ENCODE results near the gene NHLH1. TPM values are rescaled to one million over a fixed set of nuclear protein-coding genes. Genes with fewer than 3 reads are reported as not detected.
A peak's percentile ranks its signal among the peaks of the same experiment; 100 is the strongest.

NHLH1 gene
- total and polyA plus RNA-seq, 5 donors from 2014 or later, result 0.06 TPM; not detected in 4

GRCh38 chr1:160416369-160416768 lies 49.5 kb downstream of the NHLH1 start:
- H3K9me3 Mint-ChIP-seq, result peaks cover 0 to 4% (median 0%) of the 10 kb centered on the region in 7 donors
- H3K4me1 Mint-ChIP-seq, result peaks cover 0 to 2% (median 0%) of the 10 kb centered on the region in 4 donors
- no peaks in the 10 kb centered on the region for H3K4me1 ChIP-seq (ENCODE audit: control insufficient read depth, insufficient read depth, low read length, poor library complexity, severe bottlenecking)
- no peak overlapping the region for H3K4me3 Mint-ChIP-seq
- H3K27ac ChIP-seq (ENCODE audit: insufficient read depth, low read length, poor library complexity, severe bottlenecking), result no peak overlapping the region
- H3K27me3 Mint-ChIP-seq, result peaks cover 28% of the 10 kb centered on the region
- DNase-seq, result no peak
- H3K27ac Mint-ChIP-seq, result no peak overlapping the region
- no peaks in the 10 kb centered on the region for H3K36me3 ChIP-seq (ENCODE audit: control insufficient read depth, insufficient read depth, low read length)
- no peaks in the 10 kb centered on the region for H3K36me3 Mint-ChIP-seq
- H3K4me3 ChIP-seq (ENCODE audit: low read depth, low read length), result no peak overlapping the region
- H3K9me3 ChIP-seq (ENCODE audit: control insufficient read depth in 2 of 2, low read length in 2 of 2), result no peaks in the 10 kb centered on the region
- ATAC-seq (ENCODE audit: low read depth in 2 of 2), result no peak
- H3K27me3 ChIP-seq (ENCODE audit: control insufficient read depth, insufficient read depth, low read length), result no peaks in the 10 kb centered on the region

GRCh38 chr1:160418483-160418882 lies 51.6 kb downstream of the NHLH1 start:
- ATAC-seq (ENCODE audit: low read depth in 2 of 2) (no peak), DNase-seq (no peak)
- no peaks in the 10 kb centered on the region for H3K36me3 Mint-ChIP-seq
- no peaks in the 10 kb centered on the region for H3K4me1 ChIP-seq (ENCODE audit: control insufficient read depth, insufficient read depth, low read length, poor library complexity, severe bottlenecking)
- H3K27me3 ChIP-seq (ENCODE audit: control insufficient read depth, insufficient read depth, low read length), result no peaks in the 10 kb centered on the region
- no peaks in the 10 kb centered on the region for H3K36me3 ChIP-seq (ENCODE audit: control insufficient read depth, insufficient read depth, low read length)
- no peak overlapping the region for H3K27ac ChIP-seq (ENCODE audit: insufficient read depth, low read length, poor library complexity, severe bottlenecking)
- no peak overlapping the region for H3K4me3 ChIP-seq (ENCODE audit: low read depth, low read length)
- H3K27me3 Mint-ChIP-seq, result peaks cover 30% of the 10 kb centered on the region
- H3K9me3 Mint-ChIP-seq, result peaks cover 0 to 1% (median 0%) of the 10 kb centered on the region in 7 donors
- H3K27ac Mint-ChIP-seq, result no peak overlapping the region
- H3K4me3 Mint-ChIP-seq, result no peak overlapping the region
- peaks cover 0 to 2% (median 0%) of the 10 kb centered on the region in 4 donors for H3K4me1 Mint-ChIP-seq
- H3K9me3 ChIP-seq (ENCODE audit: control insufficient read depth in 2 of 2, low read length in 2 of 2), result no peaks in the 10 kb centered on the region

- Histone ChIP-seq H3K27ac (ENCODE audit: insufficient read depth, low read length, poor library complexity, severe bottlenecking) (no peak overlapping the region), H3K27me3 (ENCODE audit: control insufficient read depth, insufficient read depth, low read length) (no peaks in the 10 kb centered on the region), H3K4me1 (ENCODE audit: control insufficient read depth, insufficient read depth, low read length, poor library complexity, severe bottlenecking) (no peaks in the 10 kb centered on the region), H3K36me3 (ENCODE audit: control insufficient read depth, insufficient read depth, low read length) (no peaks in the 10 kb centered on the region), H3K9me3 (ENCODE audit: control insufficient read depth in 2 of 2, low read length in 2 of 2) (no peaks in the 10 kb centered on the region), H3K4me3 (ENCODE audit: low read depth, low read length) (no peak overlapping the region)
- DNase-seq (no peak), ATAC-seq (ENCODE audit: low read depth in 2 of 2) (no peak)
- no peak overlapping the region for H3K4me3 Mint-ChIP-seq
- H3K27ac Mint-ChIP-seq, result no peak overlapping the region
- no peaks in the 10 kb centered on the region for H3K36me3 Mint-ChIP-seq
- peaks cover 0 to 1% (median 0%) of the 10 kb centered on the region in 7 donors for H3K9me3 Mint-ChIP-seq
- H3K27me3 Mint-ChIP-seq, result peaks cover 32% of the 10 kb centered on the region
- H3K4me1 Mint-ChIP-seq, result peaks cover 0 to 2% (median 0%) of the 10 kb centered on the region in 4 donors
These were observed 52.4 kb downstream of the NHLH1 start for GRCh38 chr1:160419150-160419837.

GRCh38 chr1:160419838-160420169 lies 52.9 kb downstream of the NHLH1 start:
- H3K36me3 Mint-ChIP-seq, result no peaks in the 10 kb centered on the region
- H3K27ac Mint-ChIP-seq, result no peak overlapping the region
- peaks cover 0 to 2% (median 0%) of the 10 kb centered on the region in 4 donors for H3K4me1 Mint-ChIP-seq
- Histone ChIP-seq H3K27me3 (ENCODE audit: control insufficient read depth, insufficient read depth, low read length) (no peaks in the 10 kb centered on the region), H3K27ac (ENCODE audit: insufficient read depth, low read length, poor library complexity, severe bottlenecking) (no peak overlapping the region), H3K36me3 (ENCODE audit: control insufficient read depth, insufficient read depth, low read length) (no peaks in the 10 kb centered on the region), H3K4me3 (ENCODE audit: low read depth, low read length) (no peak overlapping the region), H3K9me3 (ENCODE audit: control insufficient read depth in 2 of 2, low read length in 2 of 2) (no peaks in the 10 kb centered on the region), H3K4me1 (ENCODE audit: control insufficient read depth, insufficient read depth, low read length, poor library complexity, severe bottlenecking) (no peaks in the 10 kb centered on the region)
- no peak for DNase-seq
- no peak for ATAC-seq (ENCODE audit: low read depth in 2 of 2)
- peaks cover 0 to 1% (median 0%) of the 10 kb centered on the region in 7 donors for H3K9me3 Mint-ChIP-seq
- H3K4me3 Mint-ChIP-seq, result no peak overlapping the region
- H3K27me3 Mint-ChIP-seq, result peaks cover 28% of the 10 kb centered on the region

- H3K27ac Mint-ChIP-seq, result peak overlapping the region in 2 of 3 donors; percentile 4 to 26
- no peaks in the 10 kb centered on the region for H3K27me3 ChIP-seq (ENCODE audit: control insufficient read depth, insufficient read depth, low read length)
- H3K27me3 Mint-ChIP-seq, result peaks cover 28% of the 10 kb centered on the region
- H3K4me1 Mint-ChIP-seq, result peaks cover 0 to 2% (median 2%) of the 10 kb centered on the region in 4 donors
- no peaks in the 10 kb centered on the region for H3K36me3 ChIP-seq (ENCODE audit: control insufficient read depth, insufficient read depth, low read length)
- no peaks in the 10 kb centered on the region for H3K36me3 Mint-ChIP-seq
- ATAC-seq (ENCODE audit: low read depth in 2 of 2) (no peak), DNase-seq (no peak)
- H3K9me3 Mint-ChIP-seq, result peaks cover 0 to 1% (median 0%) of the 10 kb centered on the region in 7 donors
- no peak overlapping the region for H3K27ac ChIP-seq (ENCODE audit: insufficient read depth, low read length, poor library complexity, severe bottlenecking)
- H3K4me1 ChIP-seq (ENCODE audit: control insufficient read depth, insufficient read depth, low read length, poor library complexity, severe bottlenecking), result no peaks in the 10 kb centered on the region
- H3K4me3 ChIP-seq (ENCODE audit: low read depth, low read length), result no peak overlapping the region
- H3K4me3 Mint-ChIP-seq, result no peak overlapping the region
- H3K9me3 ChIP-seq (ENCODE audit: control insufficient read depth in 2 of 2, low read length in 2 of 2), result no peaks in the 10 kb centered on the region
These were observed 54.3 kb downstream of the NHLH1 start for GRCh38 chr1:160420881-160421842.

GRCh38 chr1:160421881-160422280 lies 55.0 kb downstream of the NHLH1 start:
- DNase-seq, result no peak
- peaks cover 0 to 1% (median 0%) of the 10 kb centered on the region in 7 donors for H3K9me3 Mint-ChIP-seq
- Histone ChIP-seq H3K27me3 (ENCODE audit: control insufficient read depth, insufficient read depth, low read length) (no peaks in the 10 kb centered on the region), H3K9me3 (ENCODE audit: control insufficient read depth in 2 of 2, low read length in 2 of 2) (no peaks in the 10 kb centered on the region), H3K27ac (ENCODE audit: insufficient read depth, low read length, poor library complexity, severe bottlenecking) (no peak overlapping the region), H3K36me3 (ENCODE audit: control insufficient read depth, insufficient read depth, low read length) (no peaks in the 10 kb centered on the region), H3K4me3 (ENCODE audit: low read depth, low read length) (no peak overlapping the region), H3K4me1 (ENCODE audit: control insufficient read depth, insufficient read depth, low read length, poor library complexity, severe bottlenecking) (no peaks in the 10 kb centered on the region)
- H3K27ac Mint-ChIP-seq, result peak overlapping the region in 2 of 3 donors; percentile 20 to 71
- H3K4me3 Mint-ChIP-seq, result no peak overlapping the region
- no peaks in the 10 kb centered on the region for H3K36me3 Mint-ChIP-seq
- H3K27me3 Mint-ChIP-seq, result peaks cover 28% of the 10 kb centered on the region
- peaks cover 0 to 7% (median 3%) of the 10 kb centered on the region in 4 donors for H3K4me1 Mint-ChIP-seq
- no peak for ATAC-seq (ENCODE audit: low read depth in 2 of 2)
